A549 (cell line): ENCODE results near the gene ERO1B.

Experiments used
- POLR2A ChIP-seq: IDR thresholded peaks from 2 replicates; pipeline ENCODE4 v1.6.1; 2012; ENCODE audit warnings: mild to moderate bottlenecking, low read length
- REST ChIP-seq: fragments of 200-600 bp; sonication (generic); IDR thresholded peaks from 2 replicates; pipeline ENCODE4 v1.6.1; 2016; ENCODE audit warnings: antibody characterized with exemption, mild to moderate bottlenecking, moderate library complexity
- USF2 ChIP-seq: fragments of 450-650 bp; IDR thresholded peaks from 2 replicates; pipeline ENCODE4 v1.6.1; 2014; ENCODE audit warnings: antibody characterized with exemption

- TF ChIP-seq POLR2A (no peak), USF2 (no peak), REST (no peak)
Measured at GRCh38 chr1:236175642-236176336, 106.0 kb downstream of the ERO1B start.
